GM12891 (cell line): Measurements from ENCODE around the gene NPC1L1.

ENCODE experiments used
- PAX5 ChIP-seq: IDR thresholded peaks from 2 replicates; pipeline ENCODE4 v1.6.1; 2011; ENCODE audit warnings: low read length, moderate library complexity, mild to moderate bottlenecking; ENCODE audit not compliant: insufficient read depth, severe bottlenecking
- POLR2A ChIP-seq: IDR thresholded peaks from 2 replicates; pipeline ENCODE4 v1.6.1; 2011; ENCODE audit warnings: low read depth, low read length, control low read depth
- POLR2AphosphoS5 ChIP-seq: IDR thresholded peaks from 2 replicates; pipeline ENCODE4 v1.6.1; 2011; ENCODE audit warnings: low read depth, low read length, control low read depth
- TAF1 ChIP-seq: IDR thresholded peaks from 2 replicates; pipeline ENCODE4 v1.6.1; 2011; ENCODE audit warnings: low read depth, low read length, control low read depth

- TF ChIP-seq TAF1 (no peak), POLR2AphosphoS5 (no peak), POLR2A (no peak), PAX5 (no peak)
Observed at GRCh38 chr7:44498230-44498954, 42.7 kb downstream of the NPC1L1 start.
